GM20431 (cell line): ENCODE data around the gene ROR1.

Experiments used
- in situ Hi-C: fragments of 300-500 bp; cut with MseI, MboI; formaldehyde crosslinking; loops from one replicate; pipeline ENCODE4 v1.15.0; 2020; ENCODE audit warnings: low sequenced_read_pairs; ENCODE audit not compliant: unreplicated experiment

The ROR1 gene

GRCh38 chr1:63898428-63899196, 124.8 kb downstream of the ROR1 start:
- in situ Hi-C loops = no loop called here

- in situ Hi-C loops = no loop called here
Measured at GRCh38 chr1:63901094-63901493, 127.3 kb downstream of the ROR1 start.

- in situ Hi-C loops = no loop called here
Measured at GRCh38 chr1:63902844-63903589, 129.2 kb downstream of the ROR1 start.

- in situ Hi-C loops = no loop called here
Measured at GRCh38 chr1:63903947-63904610, 130.3 kb downstream of the ROR1 start.

- in situ Hi-C loops = no loop called here
Measured at GRCh38 chr1:63904826-63905225, 131.0 kb downstream of the ROR1 start.

GRCh38 chr1:63906047-63906704, 132.4 kb downstream of the ROR1 start:
- in situ Hi-C loops = no loop called here

GRCh38 chr1:63907051-63907450, 133.2 kb downstream of the ROR1 start:
- in situ Hi-C loops = no loop called here

GRCh38 chr1:63908016-63908415, 134.2 kb downstream of the ROR1 start:
- in situ Hi-C loops = no loop called here

GRCh38 chr1:63909526-63909925, 135.7 kb downstream of the ROR1 start:
- in situ Hi-C loops = no loop called here

GRCh38 chr1:63911049-63911448, 137.2 kb downstream of the ROR1 start:
- in situ Hi-C loops = no loop called here

- in situ Hi-C loops = no loop called here
Measured at GRCh38 chr1:63912643-63913042, 138.8 kb downstream of the ROR1 start.

GRCh38 chr1:63913533-63913932, 139.7 kb downstream of the ROR1 start:
- in situ Hi-C loops = no loop called here

- in situ Hi-C loops = no loop called here
Measured at GRCh38 chr1:63914241-63914640, 140.4 kb downstream of the ROR1 start.

GRCh38 chr1:63914706-63915105, 140.9 kb downstream of the ROR1 start:
- in situ Hi-C loops = no loop called here

- in situ Hi-C loops = no loop called here
Measured at GRCh38 chr1:63915121-63915520, 141.3 kb downstream of the ROR1 start.

GRCh38 chr1:63916485-63917360, 142.9 kb downstream of the ROR1 start:
- in situ Hi-C loops = no loop called here

GRCh38 chr1:63917571-63918417, 144.0 kb downstream of the ROR1 start:
- in situ Hi-C loops = no loop called here

- in situ Hi-C loops = no loop called here
Measured at GRCh38 chr1:63918418-63918945, 144.7 kb downstream of the ROR1 start.
